Measurements from ENCODE around the gene BTG1.
"Not testable (repeated sequence)": the region's sequence is repeated elsewhere in the genome, so short reads cannot be mapped to it uniquely, and the experiment has no call there.

The BTG1 gene

GRCh38 chr12:92105676-92106075, 40.0 kb downstream of the BTG1 start:
- no peak for FAIRE-seq
- DNase-seq (ENCODE audit: insufficient read length, low spot score) = no peak

DNA sequence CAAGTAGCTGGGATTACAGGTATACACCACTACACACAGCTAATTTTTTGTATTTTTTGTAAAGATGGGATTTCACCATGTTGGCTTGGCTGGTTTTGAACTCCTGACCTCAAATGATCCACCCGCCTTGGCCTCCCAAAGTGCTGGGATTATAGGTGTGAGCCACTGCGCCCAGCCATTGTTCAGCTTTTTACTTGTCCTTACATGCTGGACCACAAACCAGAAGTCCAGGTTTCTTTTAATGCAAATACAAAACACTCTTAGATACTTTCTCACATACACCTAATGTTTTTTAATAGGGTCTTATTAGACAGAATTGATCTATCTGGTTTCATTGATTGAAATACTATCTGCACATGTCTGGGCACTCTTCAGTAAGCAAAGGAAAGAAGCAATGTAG, 40.5 kb downstream of the BTG1 start:
- no peak for FAIRE-seq
- DNase-seq (ENCODE audit: insufficient read length, low spot score) = no peak

DNA sequence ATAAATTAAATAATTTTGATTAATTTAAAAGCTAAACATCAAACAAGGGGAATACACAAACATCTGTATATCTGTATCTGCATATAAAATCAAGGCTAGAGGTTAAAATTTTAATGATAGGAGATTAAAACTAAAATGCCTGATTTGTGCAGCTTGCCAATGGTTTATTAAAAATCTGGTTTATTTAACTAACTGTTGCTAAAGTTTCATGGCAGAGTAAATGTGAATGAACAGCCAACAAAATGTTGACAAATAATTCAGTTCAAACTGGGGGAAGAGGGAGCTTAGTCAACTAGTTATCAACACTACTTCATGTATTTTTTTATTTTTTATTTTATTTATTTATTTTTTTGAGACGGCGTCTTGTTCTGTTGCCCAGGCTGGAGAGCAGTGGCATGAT, 43.0 kb downstream of the BTG1 start:
- no peak for DNase-seq (ENCODE audit: insufficient read length, low spot score)
- FAIRE-seq = no peak

GRCh38 chr12:92098594-92099380, 46.9 kb downstream of the BTG1 start:
- FAIRE-seq (no peak), DNase-seq (ENCODE audit: insufficient read length, low spot score) (no peak)

GRCh38 chr12:92096346-92097136, 49.1 kb downstream of the BTG1 start:
- no peak for DNase-seq (ENCODE audit: insufficient read length, low spot score)
- no peak for FAIRE-seq

GRCh38 chr12:92094751-92095161, 50.9 kb downstream of the BTG1 start:
- FAIRE-seq = peak; percentile 26
- no peak for DNase-seq (ENCODE audit: insufficient read length, low spot score)

GRCh38 chr12:92094301-92094700, 51.3 kb downstream of the BTG1 start:
- DNase-seq (ENCODE audit: insufficient read length, low spot score); FAIRE-seq: not testable (repeated sequence)

Data from HTR-8/SVneo (cell line).